Spleen (tissue), 7 donors: ENCODE measurements around the gene PANK4.

Experiments used
- POLR2A ChIP-seq, 3 donors: fragments of 450-650 bp; IDR thresholded peaks; one replicate each; pipeline ENCODE4 v1.5.1; 2017; ENCODE audit warnings: antibody characterized with exemption in 3 of 3, mild to moderate bottlenecking in 1 of 3
- POLR2AphosphoS5 ChIP-seq, 3 donors: sonication (generic); formaldehyde crosslinking; IDR thresholded peaks; one replicate each; pipeline ENCODE4 v1.5.1; 2017; ENCODE audit warnings: antibody characterized with exemption in 3 of 3
- TF ChIP-seq, protein P1 (sequence below), 11 experiments: fragments of 200-600 bp in 7 of 11; fragments of 450-650 bp in 4 of 11; sonication (generic) in 4 of 11; IDR thresholded peaks in 8 of 11; conservative IDR thresholded peaks in 3 of 11; 1 replicate in 7 of 11; 2 replicates in 4 of 11; pipeline versions ENCODE4 v1.4.0 to v1.8.0; 2016 to 2021; ENCODE audit warnings: antibody characterized with exemption in 11 of 11, inconsistent platforms in 4 of 11, mild to moderate bottlenecking in 1 of 11
- donor health status: DM: no; HTN: no; CAD: no; lungs with moderate emphysema.
- donor health status: DM: no; HTN: no; CAD: no.
- donor health status: DM: no; HTN: no; CAD: no.

DNA sequence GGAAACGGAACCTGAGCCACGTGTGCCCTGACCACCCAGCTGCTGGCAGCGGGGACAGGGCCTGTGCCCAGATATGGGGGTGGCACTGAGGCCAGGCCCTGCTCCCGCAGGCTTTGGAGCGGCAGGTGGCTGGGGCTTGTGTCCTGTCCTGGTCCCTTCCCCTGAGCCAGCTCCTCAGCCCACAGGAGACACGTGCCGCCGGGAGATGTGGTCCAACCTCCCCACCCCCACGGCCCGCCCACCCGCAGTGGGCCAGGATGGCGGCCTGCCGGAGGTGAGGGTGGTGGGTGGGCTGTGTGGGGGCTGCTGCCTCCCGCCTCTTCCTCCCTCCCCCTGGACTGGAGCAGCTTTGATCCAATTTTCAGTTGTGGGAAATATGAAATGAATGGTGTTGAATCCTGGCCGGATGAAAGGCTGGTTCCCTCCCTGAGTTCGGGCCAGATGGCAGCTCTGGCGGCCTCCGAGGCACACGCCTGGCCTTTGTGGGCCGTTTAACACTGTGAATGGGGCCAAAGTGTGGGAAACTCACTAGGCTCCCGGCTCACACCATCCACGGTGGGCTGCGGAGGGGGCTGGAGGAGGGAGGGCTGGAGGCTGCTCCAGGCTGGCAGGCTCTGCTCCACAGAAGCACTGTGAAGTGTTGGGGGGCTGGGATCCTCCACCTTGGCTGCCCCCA lies 6.2 kb upstream of the PANK4 start:
- TF ChIP-seq, protein P1, sequence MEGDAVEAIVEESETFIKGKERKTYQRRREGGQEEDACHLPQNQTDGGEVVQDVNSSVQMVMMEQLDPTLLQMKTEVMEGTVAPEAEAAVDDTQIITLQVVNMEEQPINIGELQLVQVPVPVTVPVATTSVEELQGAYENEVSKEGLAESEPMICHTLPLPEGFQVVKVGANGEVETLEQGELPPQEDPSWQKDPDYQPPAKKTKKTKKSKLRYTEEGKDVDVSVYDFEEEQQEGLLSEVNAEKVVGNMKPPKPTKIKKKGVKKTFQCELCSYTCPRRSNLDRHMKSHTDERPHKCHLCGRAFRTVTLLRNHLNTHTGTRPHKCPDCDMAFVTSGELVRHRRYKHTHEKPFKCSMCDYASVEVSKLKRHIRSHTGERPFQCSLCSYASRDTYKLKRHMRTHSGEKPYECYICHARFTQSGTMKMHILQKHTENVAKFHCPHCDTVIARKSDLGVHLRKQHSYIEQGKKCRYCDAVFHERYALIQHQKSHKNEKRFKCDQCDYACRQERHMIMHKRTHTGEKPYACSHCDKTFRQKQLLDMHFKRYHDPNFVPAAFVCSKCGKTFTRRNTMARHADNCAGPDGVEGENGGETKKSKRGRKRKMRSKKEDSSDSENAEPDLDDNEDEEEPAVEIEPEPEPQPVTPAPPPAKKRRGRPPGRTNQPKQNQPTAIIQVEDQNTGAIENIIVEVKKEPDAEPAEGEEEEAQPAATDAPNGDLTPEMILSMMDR (IDR thresholded peaks at IDR 0.05 in 8 of 11, conservative IDR thresholded peaks at IDR 0.05 in 3 of 11), result no peak
- TF ChIP-seq POLR2A (IDR thresholded peaks at IDR 0.05) (no peak), POLR2AphosphoS5 (IDR thresholded peaks at IDR 0.05) (no peak)
